ENCODE results near the gene IL36A.

IL36A gene

GRCh38 chr2:113005030-113005509 is at the start of gene IL36A:
IL36A (plus strand) TSS chr2:113005459; CDS start chr2:113005872, 413 bp downstream.
- CTCF ChIA-PET = interaction anchor here (0.6 to 0.8 kb wide), 2 partner anchors 64 to 143 kb away, joined by 3 read pairs; no protein-coding TSS in a partner anchor
- POLR2A ChIA-PET = no interaction called here

GRCh38 chr2:112957511-112957910 is 47.7 kb upstream of the IL36A start:
- Histone ChIP-seq H3K4me1 (ENCODE audit: control insufficient read depth, insufficient read depth, low read length) (no peaks in the 10 kb centered on the region), H3K9me3 (ENCODE audit: control insufficient read depth, insufficient read depth, low read depth, low read length) (no peaks in the 10 kb centered on the region), H3K4me3 (ENCODE audit: low read depth, low read length) (no peak overlapping the region), H3K36me3 (ENCODE audit: control insufficient read depth in 2 of 2, insufficient read depth in 1 of 2, low read length in 2 of 2) (no peaks in the 10 kb centered on the region), H3K27ac (ENCODE audit: extremely low read depth, low read depth, low read length) (no peak overlapping the region)
- ChIA-PET POLR2A (no interaction called here), CTCF (interaction anchor here (1.5 to 6.6 kb wide), 3 partner anchors 16 to 22 kb away, joined by 7 to 53 read pairs (median 48); no protein-coding TSS in a partner anchor)
- TF ChIP-seq ZNF645 (tag by site-specific recombination; IDR thresholded peaks at IDR 0.05) (no peak), ZNF350 (tag by site-specific recombination; IDR thresholded peaks at IDR 0.05) (no peak), ZNF558 (tag by site-specific recombination; IDR thresholded peaks at IDR 0.05) (no peak), ZNF433 (tag by site-specific recombination; IDR thresholded peaks at IDR 0.05; ENCODE audit: low read depth) (no peak), ZNF501 (tag by site-specific recombination; IDR thresholded peaks at IDR 0.05) (no peak), ZNF423 (tag by site-specific recombination; IDR thresholded peaks at IDR 0.05) (no peak), ZBTB21 (tag by site-specific recombination; IDR thresholded peaks at IDR 0.05) (no peak), ZNF785 (tag by site-specific recombination; IDR thresholded peaks at IDR 0.05) (no peak), ZNF121 (tag by site-specific recombination; IDR thresholded peaks at IDR 0.05) (no peak), ZNF202 (tag by site-specific recombination; IDR thresholded peaks at IDR 0.05; ENCODE audit: borderline replicate concordance) (no peak), GFI1B (tag by site-specific recombination; IDR thresholded peaks at IDR 0.05) (no peak), ZNF354C (tag by site-specific recombination; IDR thresholded peaks at IDR 0.05; ENCODE audit: borderline replicate concordance, low read depth) (no peak), ATF2 (tag by site-specific recombination; IDR thresholded peaks at IDR 0.05; ENCODE audit: low read depth) (no peak), ZNF10 (tag by site-specific recombination; IDR thresholded peaks at IDR 0.05) (no peak)

More at GRCh38 chr2:113005030-113005509, at the start of gene IL36A:
- Histone ChIP-seq H3K27ac (ENCODE audit: extremely low read depth, low read depth, low read length) (no peak within 1 kb of the TSS), H3K4me3 (ENCODE audit: low read depth, low read length) (no peak within 1 kb of the TSS), H3K36me3 (ENCODE audit: control insufficient read depth in 2 of 2, insufficient read depth in 1 of 2, low read length in 2 of 2) (no peaks in the 10 kb centered on the region), H3K4me1 (ENCODE audit: control insufficient read depth, insufficient read depth, low read length) (no peaks in the 10 kb centered on the region), H3K9me3 (ENCODE audit: control insufficient read depth, insufficient read depth, low read depth, low read length) (no peaks in the 10 kb centered on the region)
- TF ChIP-seq ZNF560 (tag by site-specific recombination; IDR thresholded peaks at IDR 0.05; ENCODE audit: borderline replicate concordance) (no peak), ZNF449 (tag by site-specific recombination; IDR thresholded peaks at IDR 0.05) (no peak)
- TF ChIP-seq, protein P1, sequence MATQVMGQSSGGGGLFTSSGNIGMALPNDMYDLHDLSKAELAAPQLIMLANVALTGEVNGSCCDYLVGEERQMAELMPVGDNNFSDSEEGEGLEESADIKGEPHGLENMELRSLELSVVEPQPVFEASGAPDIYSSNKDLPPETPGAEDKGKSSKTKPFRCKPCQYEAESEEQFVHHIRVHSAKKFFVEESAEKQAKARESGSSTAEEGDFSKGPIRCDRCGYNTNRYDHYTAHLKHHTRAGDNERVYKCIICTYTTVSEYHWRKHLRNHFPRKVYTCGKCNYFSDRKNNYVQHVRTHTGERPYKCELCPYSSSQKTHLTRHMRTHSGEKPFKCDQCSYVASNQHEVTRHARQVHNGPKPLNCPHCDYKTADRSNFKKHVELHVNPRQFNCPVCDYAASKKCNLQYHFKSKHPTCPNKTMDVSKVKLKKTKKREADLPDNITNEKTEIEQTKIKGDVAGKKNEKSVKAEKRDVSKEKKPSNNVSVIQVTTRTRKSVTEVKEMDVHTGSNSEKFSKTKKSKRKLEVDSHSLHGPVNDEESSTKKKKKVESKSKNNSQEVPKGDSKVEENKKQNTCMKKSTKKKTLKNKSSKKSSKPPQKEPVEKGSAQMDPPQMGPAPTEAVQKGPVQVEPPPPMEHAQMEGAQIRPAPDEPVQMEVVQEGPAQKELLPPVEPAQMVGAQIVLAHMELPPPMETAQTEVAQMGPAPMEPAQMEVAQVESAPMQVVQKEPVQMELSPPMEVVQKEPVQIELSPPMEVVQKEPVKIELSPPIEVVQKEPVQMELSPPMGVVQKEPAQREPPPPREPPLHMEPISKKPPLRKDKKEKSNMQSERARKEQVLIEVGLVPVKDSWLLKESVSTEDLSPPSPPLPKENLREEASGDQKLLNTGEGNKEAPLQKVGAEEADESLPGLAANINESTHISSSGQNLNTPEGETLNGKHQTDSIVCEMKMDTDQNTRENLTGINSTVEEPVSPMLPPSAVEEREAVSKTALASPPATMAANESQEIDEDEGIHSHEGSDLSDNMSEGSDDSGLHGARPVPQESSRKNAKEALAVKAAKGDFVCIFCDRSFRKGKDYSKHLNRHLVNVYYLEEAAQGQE (tag by site-specific recombination; IDR thresholded peaks at IDR 0.05) = no peak
- TF ChIP-seq, protein P2, sequence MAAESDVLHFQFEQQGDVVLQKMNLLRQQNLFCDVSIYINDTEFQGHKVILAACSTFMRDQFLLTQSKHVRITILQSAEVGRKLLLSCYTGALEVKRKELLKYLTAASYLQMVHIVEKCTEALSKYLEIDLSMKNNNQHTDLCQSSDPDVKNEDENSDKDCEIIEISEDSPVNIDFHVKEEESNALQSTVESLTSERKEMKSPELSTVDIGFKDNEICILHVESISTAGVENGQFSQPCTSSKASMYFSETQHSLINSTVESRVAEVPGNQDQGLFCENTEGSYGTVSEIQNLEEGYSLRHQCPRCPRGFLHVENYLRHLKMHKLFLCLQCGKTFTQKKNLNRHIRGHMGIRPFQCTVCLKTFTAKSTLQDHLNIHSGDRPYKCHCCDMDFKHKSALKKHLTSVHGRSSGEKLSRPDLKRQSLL (tag by site-specific recombination; IDR thresholded peaks at IDR 0.05) = no peak
